ENCODE results near the gene OR6B1.

DNA sequence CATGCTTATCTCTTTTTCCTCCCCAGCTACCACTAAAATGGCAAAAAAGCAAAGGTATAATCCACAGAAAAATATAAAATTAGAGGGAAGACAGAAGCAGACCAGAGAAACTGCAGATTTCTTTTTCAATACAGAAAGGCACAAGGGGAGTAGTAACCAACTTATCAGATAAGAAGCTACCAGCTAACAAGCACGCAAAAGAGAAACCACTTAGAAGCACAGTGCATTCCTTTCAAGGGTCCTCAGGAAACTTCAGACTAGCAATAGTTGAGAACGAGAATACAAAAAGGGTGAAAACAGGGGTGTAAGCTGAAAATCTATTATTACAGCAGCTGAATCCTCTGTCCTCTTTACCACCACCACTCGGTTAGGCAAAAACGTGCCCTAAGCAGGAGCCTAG is 38.8 kb downstream of the OR6B1 start:
- TF ChIP-seq, protein P1, sequence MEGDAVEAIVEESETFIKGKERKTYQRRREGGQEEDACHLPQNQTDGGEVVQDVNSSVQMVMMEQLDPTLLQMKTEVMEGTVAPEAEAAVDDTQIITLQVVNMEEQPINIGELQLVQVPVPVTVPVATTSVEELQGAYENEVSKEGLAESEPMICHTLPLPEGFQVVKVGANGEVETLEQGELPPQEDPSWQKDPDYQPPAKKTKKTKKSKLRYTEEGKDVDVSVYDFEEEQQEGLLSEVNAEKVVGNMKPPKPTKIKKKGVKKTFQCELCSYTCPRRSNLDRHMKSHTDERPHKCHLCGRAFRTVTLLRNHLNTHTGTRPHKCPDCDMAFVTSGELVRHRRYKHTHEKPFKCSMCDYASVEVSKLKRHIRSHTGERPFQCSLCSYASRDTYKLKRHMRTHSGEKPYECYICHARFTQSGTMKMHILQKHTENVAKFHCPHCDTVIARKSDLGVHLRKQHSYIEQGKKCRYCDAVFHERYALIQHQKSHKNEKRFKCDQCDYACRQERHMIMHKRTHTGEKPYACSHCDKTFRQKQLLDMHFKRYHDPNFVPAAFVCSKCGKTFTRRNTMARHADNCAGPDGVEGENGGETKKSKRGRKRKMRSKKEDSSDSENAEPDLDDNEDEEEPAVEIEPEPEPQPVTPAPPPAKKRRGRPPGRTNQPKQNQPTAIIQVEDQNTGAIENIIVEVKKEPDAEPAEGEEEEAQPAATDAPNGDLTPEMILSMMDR (IDR thresholded peaks at IDR 0.05; ENCODE audit: borderline replicate concordance, extremely low read depth, low read length, poor library complexity, severe bottlenecking) = no peak
- no peak for TF ChIP-seq EZH2 (IDR thresholded peaks at IDR 0.05; ENCODE audit: borderline replicate concordance, low read depth, low read length, severe bottlenecking)
